PFSK-1 (cell line): ENCODE results near the gene BARHL1.

Source experiments
- FOXP2 ChIP-seq: optimal IDR thresholded peaks from 2 replicates; pipeline ENCODE3; 2011; ENCODE audit warnings: borderline replicate concordance, control low read depth, inconsistent platforms; ENCODE audit not compliant: insufficient read depth; ENCODE audit errors: extremely low read length, extremely low read depth
- POLR2AphosphoS5 ChIP-seq: IDR thresholded peaks from 2 replicates; pipeline ENCODE4 v1.6.1; 2012; ENCODE audit warnings: low read depth, mild to moderate bottlenecking, control low read depth, low read length, moderate library complexity
- REST ChIP-seq, 2 experiments: IDR thresholded peaks; 2 replicates each; pipeline versions ENCODE4 v1.6.1 to v1.8.0; 2011 to 2012; ENCODE audit warnings: low read depth in 2 of 2, low read length in 2 of 2, control low read depth in 1 of 2, inconsistent platforms in 1 of 2, mild to moderate bottlenecking in 1 of 2, moderate library complexity in 1 of 2; ENCODE audit not compliant: insufficient read depth in 1 of 2
- SIN3A ChIP-seq: IDR thresholded peaks from 2 replicates; pipeline ENCODE4 v1.6.1; 2012; ENCODE audit warnings: mild to moderate bottlenecking, low read length, moderate library complexity, borderline replicate concordance; ENCODE audit not compliant: insufficient read depth
- TAF1 ChIP-seq: IDR thresholded peaks from 2 replicates; pipeline ENCODE4 v1.6.1; 2012; ENCODE audit warnings: low read length, control low read depth, borderline replicate concordance; ENCODE audit not compliant: insufficient read depth

BARHL1 gene

GRCh38 chr9:132582786-132583583 lies 579 bp downstream of the BARHL1 start:
- no peak for TF ChIP-seq SIN3A
- TF ChIP-seq REST (IDR thresholded peaks at IDR 0.05; ENCODE audit: insufficient read depth in 1 of 2, low read depth in 2 of 2, low read length in 2 of 2), result no peak
- no peak for TF ChIP-seq TAF1
- no peak for TF ChIP-seq POLR2AphosphoS5
- TF ChIP-seq FOXP2, result no peak

GRCh38 chr9:132583584-132584304 lies 1.3 kb downstream of the BARHL1 start:
- TF ChIP-seq POLR2AphosphoS5 (no peak), REST (IDR thresholded peaks at IDR 0.05; ENCODE audit: insufficient read depth in 1 of 2, low read depth in 2 of 2, low read length in 2 of 2) (peak; percentile 13 to 47; a peak in 1 of 4 replicates)

GRCh38 chr9:132584601-132585560 lies 2.5 kb downstream of the BARHL1 start:
- TF ChIP-seq REST (IDR thresholded peaks at IDR 0.05; ENCODE audit: insufficient read depth in 1 of 2, low read depth in 2 of 2, low read length in 2 of 2) (no peak), SIN3A (no peak), FOXP2 (no peak), TAF1 (no peak), POLR2AphosphoS5 (no peak)

- TF ChIP-seq SIN3A, result no peak
- TF ChIP-seq FOXP2, result no peak
- no peak for TF ChIP-seq REST (IDR thresholded peaks at IDR 0.05; ENCODE audit: insufficient read depth in 1 of 2, low read depth in 2 of 2, low read length in 2 of 2)
- TF ChIP-seq TAF1, result no peak
- no peak for TF ChIP-seq POLR2AphosphoS5
Measured at GRCh38 chr9:132585954-132586829, 3.8 kb downstream of the BARHL1 start.
